ENCODE results near the gene NOD2. TPM values are rescaled to one million over a fixed set of nuclear protein-coding genes. Genes with fewer than 3 reads are reported as not detected.
A peak's percentile ranks its signal among the peaks of the same experiment; 100 is the strongest.

Gene NOD2
- total RNA-seq, 1 donor from 2014 or later, result not detected

- Mint-ChIP-seq H3K27ac (ENCODE audit: unreplicated experiment) (no peak overlapping the region), H3K4me3 (ENCODE audit: unreplicated experiment) (no peak overlapping the region), H3K27me3 (ENCODE audit: low read depth, unreplicated experiment) (peaks cover 9% of the 10 kb centered on the region), H3K4me1 (ENCODE audit: low read depth, unreplicated experiment) (peaks cover 5% of the 10 kb centered on the region), H3K9me3 (ENCODE audit: unreplicated experiment) (peaks cover 21% of the 10 kb centered on the region), H3K36me3 (ENCODE audit: low read depth, unreplicated experiment) (peaks cover 6% of the 10 kb centered on the region)
- peaks cover 12% of the 10 kb centered on the region for H3K9me3 ChIP-seq (ENCODE audit: insufficient read depth, low read depth, low read length)
- no peak overlapping the region for H3K4me2 ChIP-seq (ENCODE audit: low read length)
- no peaks in the 10 kb centered on the region for H3K79me2 ChIP-seq (ENCODE audit: insufficient read depth, low read length)
- no peaks in the 10 kb centered on the region for H3K27me3 ChIP-seq (ENCODE audit: insufficient read depth, low read length)
- H3K9ac ChIP-seq (ENCODE audit: low read length), result no peak overlapping the region
- no peak for DNase-seq (ENCODE audit: low read depth)
- no peak overlapping the region for H2AFZ ChIP-seq (ENCODE audit: low read depth, low read length)
- no peak overlapping the region for H3K27ac ChIP-seq (ENCODE audit: low read depth, low read length)
- no peaks in the 10 kb centered on the region for H3K4me1 ChIP-seq (ENCODE audit: insufficient read depth, low read length)
- no peak for FAIRE-seq
- no peaks in the 10 kb centered on the region for H3K36me3 ChIP-seq (ENCODE audit: insufficient read depth, low read length)
- H4K20me1 ChIP-seq (ENCODE audit: insufficient read depth, low read length), result no peaks in the 10 kb centered on the region
- H3K4me3 ChIP-seq (ENCODE audit: insufficient read depth, low read depth, low read length), result no peak overlapping the region
- TF ChIP-seq, protein P1, sequence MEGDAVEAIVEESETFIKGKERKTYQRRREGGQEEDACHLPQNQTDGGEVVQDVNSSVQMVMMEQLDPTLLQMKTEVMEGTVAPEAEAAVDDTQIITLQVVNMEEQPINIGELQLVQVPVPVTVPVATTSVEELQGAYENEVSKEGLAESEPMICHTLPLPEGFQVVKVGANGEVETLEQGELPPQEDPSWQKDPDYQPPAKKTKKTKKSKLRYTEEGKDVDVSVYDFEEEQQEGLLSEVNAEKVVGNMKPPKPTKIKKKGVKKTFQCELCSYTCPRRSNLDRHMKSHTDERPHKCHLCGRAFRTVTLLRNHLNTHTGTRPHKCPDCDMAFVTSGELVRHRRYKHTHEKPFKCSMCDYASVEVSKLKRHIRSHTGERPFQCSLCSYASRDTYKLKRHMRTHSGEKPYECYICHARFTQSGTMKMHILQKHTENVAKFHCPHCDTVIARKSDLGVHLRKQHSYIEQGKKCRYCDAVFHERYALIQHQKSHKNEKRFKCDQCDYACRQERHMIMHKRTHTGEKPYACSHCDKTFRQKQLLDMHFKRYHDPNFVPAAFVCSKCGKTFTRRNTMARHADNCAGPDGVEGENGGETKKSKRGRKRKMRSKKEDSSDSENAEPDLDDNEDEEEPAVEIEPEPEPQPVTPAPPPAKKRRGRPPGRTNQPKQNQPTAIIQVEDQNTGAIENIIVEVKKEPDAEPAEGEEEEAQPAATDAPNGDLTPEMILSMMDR (IDR thresholded peaks at IDR 0.05; ENCODE audit: insufficient read depth, low read depth, low read length), result peak; percentile 47
- TF ChIP-seq EZH2 (IDR thresholded peaks at IDR 0.05; ENCODE audit: insufficient read depth, low read length), result no peak
Measured at GRCh38 chr16:50671644-50672260, 21.7 kb upstream of the NOD2 start.

GRCh38 chr16:50673496-50674275 is 19.7 kb upstream of the NOD2 start:
- Mint-ChIP-seq H3K4me3 (ENCODE audit: unreplicated experiment) (no peak overlapping the region), H3K36me3 (ENCODE audit: low read depth, unreplicated experiment) (peaks cover 6% of the 10 kb centered on the region), H3K27me3 (ENCODE audit: low read depth, unreplicated experiment) (peaks cover 6% of the 10 kb centered on the region), H3K9me3 (ENCODE audit: unreplicated experiment) (peaks cover 21% of the 10 kb centered on the region), H3K4me1 (ENCODE audit: low read depth, unreplicated experiment) (no peaks in the 10 kb centered on the region), H3K27ac (ENCODE audit: unreplicated experiment) (no peak overlapping the region)
- Histone ChIP-seq H3K9me3 (ENCODE audit: insufficient read depth, low read depth, low read length) (peaks cover 12% of the 10 kb centered on the region), H4K20me1 (ENCODE audit: insufficient read depth, low read length) (no peaks in the 10 kb centered on the region), H3K4me1 (ENCODE audit: insufficient read depth, low read length) (no peaks in the 10 kb centered on the region), H3K4me3 (ENCODE audit: insufficient read depth, low read depth, low read length) (no peak overlapping the region), H3K27ac (ENCODE audit: low read depth, low read length) (no peak overlapping the region), H3K4me2 (ENCODE audit: low read length) (no peak overlapping the region), H3K79me2 (ENCODE audit: insufficient read depth, low read length) (no peaks in the 10 kb centered on the region), H3K27me3 (ENCODE audit: insufficient read depth, low read length) (no peaks in the 10 kb centered on the region), H3K36me3 (ENCODE audit: insufficient read depth, low read length) (no peaks in the 10 kb centered on the region), H2AFZ (ENCODE audit: low read depth, low read length) (no peak overlapping the region), H3K9ac (ENCODE audit: low read length) (no peak overlapping the region)
- FAIRE-seq, result no peak
- DNase-seq (ENCODE audit: low read depth), result no peak
- TF ChIP-seq, protein P1 (IDR thresholded peaks at IDR 0.05; ENCODE audit: insufficient read depth, low read depth, low read length), result no peak
- no peak for TF ChIP-seq EZH2 (IDR thresholded peaks at IDR 0.05; ENCODE audit: insufficient read depth, low read length)

- peaks cover 21% of the 10 kb centered on the region for H3K9me3 Mint-ChIP-seq (ENCODE audit: unreplicated experiment)
- no peak overlapping the region for H3K9ac ChIP-seq (ENCODE audit: low read length)
Measured at GRCh38 chr16:50674831-50675230, 18.6 kb upstream of the NOD2 start.

More at GRCh38 chr16:50674831-50675230, 18.6 kb upstream of the NOD2 start:
- TF ChIP-seq, protein P1 (IDR thresholded peaks at IDR 0.05; ENCODE audit: insufficient read depth, low read depth, low read length), result no peak
- TF ChIP-seq EZH2 (IDR thresholded peaks at IDR 0.05; ENCODE audit: insufficient read depth, low read length), result no peak
- H3K4me3 ChIP-seq (ENCODE audit: insufficient read depth, low read depth, low read length), result no peak overlapping the region
- no peaks in the 10 kb centered on the region for H3K4me1 ChIP-seq (ENCODE audit: insufficient read depth, low read length)
- Mint-ChIP-seq H3K36me3 (ENCODE audit: low read depth, unreplicated experiment) (peaks cover 6% of the 10 kb centered on the region), H3K4me3 (ENCODE audit: unreplicated experiment) (no peak overlapping the region), H3K4me1 (ENCODE audit: low read depth, unreplicated experiment) (no peaks in the 10 kb centered on the region), H3K27ac (ENCODE audit: unreplicated experiment) (no peak overlapping the region), H3K27me3 (ENCODE audit: low read depth, unreplicated experiment) (peaks cover 6% of the 10 kb centered on the region)
- no peaks in the 10 kb centered on the region for H3K27me3 ChIP-seq (ENCODE audit: insufficient read depth, low read length)
- peaks cover 12% of the 10 kb centered on the region for H3K9me3 ChIP-seq (ENCODE audit: insufficient read depth, low read depth, low read length)
- H3K79me2 ChIP-seq (ENCODE audit: insufficient read depth, low read length), result no peaks in the 10 kb centered on the region
- DNase-seq (ENCODE audit: low read depth) (no peak), FAIRE-seq (no peak)
- no peak overlapping the region for H3K4me2 ChIP-seq (ENCODE audit: low read length)
- no peaks in the 10 kb centered on the region for H3K36me3 ChIP-seq (ENCODE audit: insufficient read depth, low read length)
- H4K20me1 ChIP-seq (ENCODE audit: insufficient read depth, low read length), result no peaks in the 10 kb centered on the region
- H2AFZ ChIP-seq (ENCODE audit: low read depth, low read length), result no peak overlapping the region
- H3K27ac ChIP-seq (ENCODE audit: low read depth, low read length), result no peak overlapping the region

Measured in astrocyte (in vitro differentiated cells and primary cell).